Spleen (tissue), 11 donors: ENCODE measurements around the gene STAT2. TPM values are rescaled to one million over a fixed set of nuclear protein-coding genes. Genes with fewer than 3 reads are reported as not detected.
"Not testable (repeated sequence)": the region's sequence is repeated elsewhere in the genome, so short reads cannot be mapped to it uniquely, and the experiment has no call there.

ENCODE experiments used
- DNase-seq: peaks from one replicate; pipeline ENCODE4 v3.0.0-alpha.2; 2020
- H3K27ac ChIP-seq, 8 donors: fragments of 200-600 bp; sonication (generic) in 7 of 8; 1 replicate in 4 of 8; 2 replicates in 4 of 8; pipeline versions ENCODE4 v1.5.0 to v1.8.0; 2016 to 2021; ENCODE audit warnings: inconsistent platforms in 4 of 8, mild to moderate bottlenecking in 4 of 8, moderate library complexity in 1 of 8
- H3K27me3 ChIP-seq, 7 donors: fragments of 200-600 bp; sonication (generic) in 6 of 7; replicated peaks in 1 of 7; 1 replicate in 4 of 7; 2 replicates in 3 of 7; pipeline versions ENCODE4 v1.5.0 to v1.8.0; 2016 to 2021; ENCODE audit warnings: inconsistent platforms in 3 of 7, mild to moderate bottlenecking in 1 of 7
- H3K36me3 ChIP-seq, 6 donors: fragments of 200-600 bp; sonication (generic) in 5 of 6; 1 replicate in 4 of 6; 2 replicates in 2 of 6; pipeline versions ENCODE4 v1.5.0 to v1.8.0; 2016 to 2021; ENCODE audit warnings: inconsistent platforms in 2 of 6
- H3K4me1 ChIP-seq, 6 donors: fragments of 200-600 bp; sonication (generic) in 5 of 6; 1 replicate in 3 of 6; 2 replicates in 3 of 6; pipeline versions ENCODE4 v1.5.0 to v1.8.0; 2016 to 2021; ENCODE audit warnings: inconsistent platforms in 3 of 6
- H3K4me3 ChIP-seq, 8 donors: fragments of 200-600 bp; sonication (generic) in 7 of 8; 1 replicate in 4 of 8; 2 replicates in 4 of 8; pipeline versions ENCODE4 v1.5.0 to v1.8.0; 2016 to 2021; ENCODE audit warnings: inconsistent platforms in 4 of 8, mild to moderate bottlenecking in 4 of 8, moderate library complexity in 2 of 8
- H3K9me3 ChIP-seq, 8 donors: fragments of 200-600 bp; sonication (generic) in 7 of 8; 1 replicate in 4 of 8; 2 replicates in 4 of 8; pipeline versions ENCODE4 v1.5.0 to v1.8.0; 2016 to 2021; ENCODE audit warnings: inconsistent platforms in 4 of 8
- POLR2A ChIP-seq, 3 donors: fragments of 450-650 bp; IDR thresholded peaks; one replicate each; pipeline ENCODE4 v1.5.1; 2017; ENCODE audit warnings: antibody characterized with exemption in 3 of 3, mild to moderate bottlenecking in 1 of 3
- POLR2AphosphoS5 ChIP-seq, 3 donors: sonication (generic); formaldehyde crosslinking; IDR thresholded peaks; one replicate each; pipeline ENCODE4 v1.5.1; 2017; ENCODE audit warnings: antibody characterized with exemption in 3 of 3
- WGBS, 5 donors: extraction: QIAGEN DNeasy Blood & Tissue Kit in 3 of 5; methylation state at CpG; one replicate each; pipeline versions ENCODE4 v1.1.5 to v1.1.7; 2013 to 2018; 5-methylcytosine and 5-hydroxymethylcytosine counted together
- intact Hi-C: fragments of 100-400 bp; cut with DNase I; formaldehyde crosslinking; loops from one replicate; pipeline ENCODE4 v1.15.0; 2023; ENCODE audit warnings: low total_unique reads
- polyA plus RNA-seq, 3 donors: library from polyadenylated mRNA; stranded (reverse); fragments of 200-250 nt; gene quantifications; one replicate each; pipeline ENCODE4 v1.2.1, GENCODE V29; 2013
- total RNA-seq, 7 donors: library from RNA; depleted of rRNA in 3 of 7; stranded (reverse); fragments of >200 nt in 3 of 7; fragmentation: NEBNext Ultra II Directional in 4 of 7; extraction: Animal tissue kit (Norgen Biotek cat#: 25700) in 4 of 7; gene quantifications; one replicate each; pipeline versions ENCODE4 v1.1.0 to v1.2.1, GENCODE V29; 2016 to 2021
- TF ChIP-seq, protein P1 (sequence below), 11 experiments: fragments of 200-600 bp in 7 of 11; fragments of 450-650 bp in 4 of 11; sonication (generic) in 4 of 11; IDR thresholded peaks in 8 of 11; conservative IDR thresholded peaks in 3 of 11; 1 replicate in 7 of 11; 2 replicates in 4 of 11; pipeline versions ENCODE4 v1.4.0 to v1.8.0; 2016 to 2021; ENCODE audit warnings: antibody characterized with exemption in 11 of 11, inconsistent platforms in 4 of 11, mild to moderate bottlenecking in 1 of 11
- donor health status: healthy with polysubstance abuse.
- donor health status: DM: no; HTN: no; CAD: no; lungs with moderate emphysema.
- donor health status: DM: no; HTN: no; CAD: no.
- donor health status: Bipolar disorder and iron deficiency.
- donor health status: healthy.
- donor health status: DM: no; HTN: no; CAD: no.
- donor health status: DM: yes; HTN: yes; CAD: no.

Gene STAT2
- total and polyA plus RNA-seq, 10 donors: 41.5 to 262 (median 230) TPM

DNA sequence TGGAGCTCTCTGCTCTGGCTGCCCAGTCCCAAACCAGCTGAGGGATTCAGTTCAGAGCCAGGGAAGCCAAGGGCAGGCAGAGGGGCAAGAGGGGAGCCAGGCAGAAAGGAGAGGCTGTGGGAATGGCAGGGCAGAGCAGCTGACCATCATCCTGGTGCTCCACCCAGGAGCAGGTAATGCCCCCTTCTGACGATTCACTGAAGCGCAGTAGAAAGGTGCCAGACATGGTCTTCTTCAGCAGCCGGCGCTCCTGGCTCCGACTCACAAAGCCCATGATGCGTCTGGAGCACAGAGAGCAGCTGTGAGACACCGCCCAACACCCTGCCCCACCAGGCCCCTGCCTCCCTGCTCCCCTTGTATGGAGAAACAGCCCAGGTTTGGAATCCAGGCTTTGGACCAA lies 13.2 kb downstream of the STAT2 start:
- no peak overlapping the region for H3K27ac ChIP-seq
- no peaks in the 10 kb centered on the region for H3K27me3 ChIP-seq
- 84 to 96% (median 92%) methylated on average over 7 of the region's 7 CpGs for WGBS, 5 donors
- DNase-seq: peak; percentile 51
- intact Hi-C loops: no loop called here
- TF ChIP-seq, protein P1, sequence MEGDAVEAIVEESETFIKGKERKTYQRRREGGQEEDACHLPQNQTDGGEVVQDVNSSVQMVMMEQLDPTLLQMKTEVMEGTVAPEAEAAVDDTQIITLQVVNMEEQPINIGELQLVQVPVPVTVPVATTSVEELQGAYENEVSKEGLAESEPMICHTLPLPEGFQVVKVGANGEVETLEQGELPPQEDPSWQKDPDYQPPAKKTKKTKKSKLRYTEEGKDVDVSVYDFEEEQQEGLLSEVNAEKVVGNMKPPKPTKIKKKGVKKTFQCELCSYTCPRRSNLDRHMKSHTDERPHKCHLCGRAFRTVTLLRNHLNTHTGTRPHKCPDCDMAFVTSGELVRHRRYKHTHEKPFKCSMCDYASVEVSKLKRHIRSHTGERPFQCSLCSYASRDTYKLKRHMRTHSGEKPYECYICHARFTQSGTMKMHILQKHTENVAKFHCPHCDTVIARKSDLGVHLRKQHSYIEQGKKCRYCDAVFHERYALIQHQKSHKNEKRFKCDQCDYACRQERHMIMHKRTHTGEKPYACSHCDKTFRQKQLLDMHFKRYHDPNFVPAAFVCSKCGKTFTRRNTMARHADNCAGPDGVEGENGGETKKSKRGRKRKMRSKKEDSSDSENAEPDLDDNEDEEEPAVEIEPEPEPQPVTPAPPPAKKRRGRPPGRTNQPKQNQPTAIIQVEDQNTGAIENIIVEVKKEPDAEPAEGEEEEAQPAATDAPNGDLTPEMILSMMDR (IDR thresholded peaks at IDR 0.05 in 8 of 11, conservative IDR thresholded peaks at IDR 0.05 in 3 of 11): no peak
- TF ChIP-seq POLR2AphosphoS5 (IDR thresholded peaks at IDR 0.05): peak in 1 of 3 donors; percentile 33
- TF ChIP-seq POLR2A (IDR thresholded peaks at IDR 0.05): no peak
- no peaks in the 10 kb centered on the region for H3K9me3 ChIP-seq
- H3K4me1 ChIP-seq: no peaks in the 10 kb centered on the region
- H3K4me3 ChIP-seq: no peak overlapping the region
- H3K36me3 ChIP-seq: peaks cover 19 to 100% (median 94%) of the 10 kb centered on the region in 6 donors

DNA sequence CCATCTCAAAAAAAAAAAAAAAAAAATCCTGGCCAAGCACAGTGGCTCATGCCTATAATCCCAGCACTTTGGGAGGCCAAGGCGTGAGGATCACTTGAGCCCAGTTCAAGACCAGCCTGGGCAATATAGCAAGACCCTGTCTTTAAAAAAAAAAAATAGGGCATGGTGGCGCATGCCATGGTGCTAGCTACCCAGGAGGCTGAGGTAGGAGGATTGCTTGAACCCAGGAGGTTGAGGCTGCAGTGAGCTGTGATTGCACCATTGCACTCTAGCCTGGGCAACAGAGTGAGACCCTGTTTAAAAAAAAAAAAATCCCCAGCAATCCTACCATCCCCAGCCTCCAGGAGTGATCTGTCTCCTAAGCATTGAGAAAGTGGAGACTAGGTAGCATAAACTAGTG lies 17.6 kb downstream of the STAT2 start:
- intact Hi-C loops, H3K27ac ChIP-seq, H3K27me3 ChIP-seq, H3K4me3 ChIP-seq, DNase-seq, H3K9me3 ChIP-seq: not testable (repeated sequence)
- peaks cover 0 to 28% (median 22%) of the 10 kb centered on the region in 6 donors for H3K4me1 ChIP-seq
- 96 to 100% (median 100%) methylated on average over 2 of the region's 2 CpGs for WGBS, 5 donors
- H3K36me3 ChIP-seq: peaks cover 0 to 65% (median 50%) of the 10 kb centered on the region in 6 donors

DNA sequence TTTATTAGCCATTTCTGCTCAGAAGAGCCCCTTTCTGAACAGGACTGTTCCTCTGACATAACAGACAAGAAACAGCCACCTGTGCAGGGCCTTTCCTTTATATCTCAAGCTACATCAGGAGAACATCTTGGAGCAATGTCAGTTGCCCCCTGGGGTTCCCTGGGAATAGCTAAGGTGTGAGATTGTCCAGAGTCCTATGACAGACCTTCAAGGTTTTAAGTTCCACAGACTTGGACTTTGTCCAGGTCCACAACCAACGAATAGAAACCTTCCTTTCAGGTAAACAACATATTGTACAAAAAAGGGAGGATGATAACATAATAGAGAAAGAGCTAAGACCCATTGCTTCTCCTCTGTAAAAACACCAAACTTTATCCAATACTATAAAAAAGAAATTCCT lies 18.3 kb downstream of the STAT2 start:
- WGBS, 5 donors: 36 to 80% (median 55%) methylated on average over 1 of the region's 1 CpG
- peaks cover 2 to 35% (median 22%) of the 10 kb centered on the region in 6 donors for H3K4me1 ChIP-seq
- DNase-seq: no peak
- H3K36me3 ChIP-seq: peaks cover 0 to 59% (median 44%) of the 10 kb centered on the region in 6 donors
- H3K27me3 ChIP-seq: no peaks in the 10 kb centered on the region
- no peak overlapping the region for H3K4me3 ChIP-seq
- H3K27ac ChIP-seq: peak overlapping the region in 1 of 8 donors; percentile 33
- TF ChIP-seq, protein P1 (IDR thresholded peaks at IDR 0.05 in 8 of 11, conservative IDR thresholded peaks at IDR 0.05 in 3 of 11): no peak
- no peak for TF ChIP-seq POLR2AphosphoS5 (IDR thresholded peaks at IDR 0.05)
- no peak for TF ChIP-seq POLR2A (IDR thresholded peaks at IDR 0.05)
- no peaks in the 10 kb centered on the region for H3K9me3 ChIP-seq
- intact Hi-C loops: no loop called here

DNA sequence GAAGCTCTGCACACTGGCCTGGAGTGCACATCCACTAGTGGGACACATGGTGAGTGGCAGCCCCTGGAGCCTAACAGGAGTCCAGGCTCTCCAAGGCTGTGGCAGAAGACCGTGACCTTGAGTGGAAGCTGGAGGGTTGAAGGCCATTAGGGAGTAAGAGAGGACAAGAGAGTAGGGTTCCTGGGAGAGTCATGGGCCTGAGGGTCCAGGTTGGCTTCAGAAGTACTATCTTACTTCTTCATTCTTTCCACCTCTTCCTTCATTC lies 20.8 kb downstream of the STAT2 start:
- no peaks in the 10 kb centered on the region for H3K9me3 ChIP-seq
- intact Hi-C loops: loop anchor here (10.0 kb wide), 1 partner anchor 126 kb away; the partner anchor contains the start of gene SPRYD4
- 74 to 100% (median 90%) methylated on average over 1 of the region's 1 CpG for whole genome bisulfite sequencing, 5 donors
- no peaks in the 10 kb centered on the region for H3K27me3 ChIP-seq
- DNase-seq: no peak
- peak overlapping the region; percentile 69 to 91 (median 80) for H3K27ac ChIP-seq
- H3K4me1 ChIP-seq: peaks cover 4 to 46% (median 31%) of the 10 kb centered on the region in 6 donors
- TF ChIP-seq, protein P1 (IDR thresholded peaks at IDR 0.05 in 8 of 11, conservative IDR thresholded peaks at IDR 0.05 in 3 of 11): no peak
- peak in 1 of 3 donors; percentile 7 for TF ChIP-seq POLR2AphosphoS5 (IDR thresholded peaks at IDR 0.05)
- no peak for TF ChIP-seq POLR2A (IDR thresholded peaks at IDR 0.05)
- peak overlapping the region in 3 of 8 donors; percentile 5 to 61 (median 12) for H3K4me3 ChIP-seq
- H3K36me3 ChIP-seq: peaks cover 0 to 33% (median 20%) of the 10 kb centered on the region in 6 donors
